Type B pancreatic cell (in vitro differentiated cells): ENCODE measurements around the gene PDE1C. TPM values are rescaled to one million over a fixed set of nuclear protein-coding genes. Genes with fewer than 3 reads are reported as not detected.

Experiments
- DNase-seq: peaks from one replicate; pipeline ENCODE4 v3.0.0; 2021; ENCODE audit warnings: mixed read lengths; ENCODE audit not compliant: unreplicated experiment; ENCODE audit errors: extremely low spot score
- H3K27ac Mint-ChIP-seq: 2 replicates; pipeline ENCODE4 v1.8.0; 2021; ENCODE audit warnings: mild to moderate bottlenecking, mixed read lengths
- H3K27me3 Mint-ChIP-seq: 2 replicates; pipeline ENCODE4 v1.8.0; 2021; ENCODE audit warnings: mixed read lengths
- H3K36me3 Mint-ChIP-seq: 2 replicates; pipeline ENCODE4 v1.8.0; 2021; ENCODE audit warnings: mixed read lengths
- H3K4me1 Mint-ChIP-seq: one replicate; pipeline ENCODE4 v1.8.0; 2021; ENCODE audit warnings: mixed read lengths; ENCODE audit not compliant: unreplicated experiment
- H3K4me3 Mint-ChIP-seq: 2 replicates; pipeline ENCODE4 v1.8.0; 2021; ENCODE audit warnings: mild to moderate bottlenecking, mixed read lengths
- H3K9me3 Mint-ChIP-seq: 2 replicates; pipeline ENCODE4 v1.8.0; 2021; ENCODE audit warnings: mixed read lengths
- CTCF ChIP-seq: fragments of 200-600 bp; sonication (generic); conservative IDR thresholded peaks from 2 replicates; pipeline ENCODE4 v1.5.0; 2021; ENCODE audit warnings: antibody characterized with exemption, mild to moderate bottlenecking
- total RNA-seq: library from RNA; stranded (reverse); gene quantifications from 2 replicates; pipeline ENCODE4 v1.2.1, GENCODE V29; 2021; ENCODE audit warnings: low replicate concordance

The PDE1C gene
- total RNA-seq, 1 donor from 2014 or later = 8.5 TPM

DNA sequence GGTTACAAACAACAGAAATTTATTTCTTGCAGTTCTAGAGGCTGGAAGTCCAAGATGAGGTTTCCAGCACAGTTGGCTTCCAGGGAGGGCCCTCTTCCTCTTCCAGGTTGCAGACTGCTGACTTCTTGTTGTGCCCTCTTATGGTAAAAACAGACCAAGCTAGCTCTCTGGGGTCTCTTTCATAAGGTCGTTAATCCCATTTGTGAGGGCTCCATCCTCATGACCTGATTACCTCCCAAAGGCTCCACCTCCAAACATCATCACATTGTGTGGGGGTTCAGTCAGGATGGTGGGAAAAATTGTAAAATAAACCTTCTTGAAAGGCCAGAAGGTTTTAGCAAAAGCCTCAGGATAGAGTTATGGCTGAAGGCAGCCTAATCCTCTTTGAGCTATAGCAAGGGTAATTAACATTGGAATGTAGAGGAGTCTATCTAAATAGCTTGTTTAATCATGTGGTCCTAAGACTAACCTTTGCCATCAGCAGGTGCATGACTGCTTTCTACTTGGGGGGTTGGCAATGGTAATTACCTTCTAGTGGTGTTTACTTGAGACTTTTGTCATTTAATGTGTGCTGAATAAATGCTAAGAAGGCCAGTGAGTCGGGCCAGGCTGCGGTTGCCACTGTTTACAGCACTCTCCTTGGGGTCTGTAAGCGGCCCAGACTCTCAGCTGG lies 302.4 kb downstream of the PDE1C start:
- no peaks in the 10 kb centered on the region for H3K9me3 Mint-ChIP-seq
- no peak overlapping the region for H3K4me3 Mint-ChIP-seq
- H3K4me1 Mint-ChIP-seq = no peaks in the 10 kb centered on the region
- H3K36me3 Mint-ChIP-seq = no peaks in the 10 kb centered on the region
- peaks cover 27% of the 10 kb centered on the region for H3K27me3 Mint-ChIP-seq
- no peak for DNase-seq
- no peak overlapping the region for H3K27ac Mint-ChIP-seq
- no peak for TF ChIP-seq CTCF

- H3K4me1 Mint-ChIP-seq = no peaks in the 10 kb centered on the region
- H3K27me3 Mint-ChIP-seq = peaks cover 27% of the 10 kb centered on the region
- no peak for TF ChIP-seq CTCF
- no peak overlapping the region for H3K4me3 Mint-ChIP-seq
- H3K27ac Mint-ChIP-seq = no peak overlapping the region
- DNase-seq = no peak
- H3K36me3 Mint-ChIP-seq = no peaks in the 10 kb centered on the region
- H3K9me3 Mint-ChIP-seq = no peaks in the 10 kb centered on the region
Measured at GRCh38 chr7:31764462-31764861, 305.7 kb downstream of the PDE1C start.

DNA sequence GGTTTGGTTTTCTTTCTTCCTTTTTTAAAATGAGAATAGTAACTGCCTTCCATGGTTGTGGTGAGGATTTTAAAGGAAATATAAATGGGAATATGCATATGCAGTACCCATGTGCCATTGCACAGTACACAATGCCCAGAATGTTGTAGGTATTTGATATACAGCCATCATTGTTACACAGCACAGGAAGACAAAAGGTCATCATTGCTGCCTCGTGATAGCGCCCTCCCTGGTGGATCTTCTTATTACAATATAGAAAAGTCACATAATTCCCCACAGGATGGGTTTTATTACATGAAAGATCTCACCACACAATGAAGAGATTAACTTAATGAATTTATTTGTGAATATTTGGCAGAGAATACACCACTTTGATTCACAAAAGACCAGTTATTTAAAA lies 306.7 kb downstream of the PDE1C start:
- Mint-ChIP-seq H3K27ac (no peak overlapping the region), H3K4me3 (no peak overlapping the region), H3K4me1 (no peaks in the 10 kb centered on the region), H3K36me3 (no peaks in the 10 kb centered on the region), H3K27me3 (peaks cover 26% of the 10 kb centered on the region), H3K9me3 (no peaks in the 10 kb centered on the region)
- peak; percentile 59 for TF ChIP-seq CTCF
- no peak for DNase-seq

GRCh38 chr7:31761646-31762045 lies 308.6 kb downstream of the PDE1C start:
- H3K27me3 Mint-ChIP-seq = peaks cover 35% of the 10 kb centered on the region
- DNase-seq = no peak
- H3K4me3 Mint-ChIP-seq = no peak overlapping the region
- no peaks in the 10 kb centered on the region for H3K4me1 Mint-ChIP-seq
- no peaks in the 10 kb centered on the region for H3K36me3 Mint-ChIP-seq
- H3K9me3 Mint-ChIP-seq = no peaks in the 10 kb centered on the region
- TF ChIP-seq CTCF = no peak
- H3K27ac Mint-ChIP-seq = no peak overlapping the region

DNA sequence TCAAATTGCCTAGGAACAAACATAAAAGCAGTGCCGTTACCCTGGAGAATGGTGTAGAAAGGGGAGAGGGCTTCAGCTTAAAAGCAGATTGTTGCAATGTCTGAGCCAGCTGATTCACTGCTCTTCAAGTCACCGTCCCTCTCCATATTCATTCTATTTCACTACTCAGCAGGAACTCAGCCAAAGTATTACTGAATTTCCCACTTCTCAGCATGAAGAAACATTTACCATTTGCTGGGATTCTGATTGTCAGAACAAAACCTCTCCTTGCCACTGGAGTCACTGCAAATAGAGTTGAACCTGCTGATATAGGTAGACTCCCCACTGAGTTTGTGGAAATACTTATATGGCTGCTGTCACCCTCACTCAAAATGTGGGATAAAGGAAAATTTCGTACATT lies 311.5 kb downstream of the PDE1C start:
- Mint-ChIP-seq H3K27me3 (peaks cover 32% of the 10 kb centered on the region), H3K4me3 (no peak overlapping the region), H3K36me3 (no peaks in the 10 kb centered on the region)

More for the DNA sequence above, 311.5 kb downstream of the PDE1C start:
- no peaks in the 10 kb centered on the region for H3K9me3 Mint-ChIP-seq
- H3K27ac Mint-ChIP-seq = no peak overlapping the region
- no peak for DNase-seq
- no peak for TF ChIP-seq CTCF
- H3K4me1 Mint-ChIP-seq = no peaks in the 10 kb centered on the region
